ENCODE data around the gene OR8B12.

OR8B12 gene

GRCh38 chr11:124543554-124543953, at the start of gene OR8B12:
Gene OR8B12, minus strand, starts transcription at chr11:124543654. Its CDS starts 0 bp downstream, at chr11:124543654.
- H3K4me3 ChIP-seq (ENCODE audit: low read length) = no peak within 1 kb of the TSS
- no peak within 1 kb of the TSS for H3K9ac ChIP-seq (ENCODE audit: low read length)
- H3K4me1 ChIP-seq (ENCODE audit: control insufficient read depth, insufficient read depth, low read length) = no peaks in the 10 kb centered on the region
- no peak within 1 kb of the TSS for H3K27ac ChIP-seq (ENCODE audit: low read depth, low read length)
- H3K27me3 ChIP-seq (ENCODE audit: control insufficient read depth, insufficient read depth, low read length) = no peaks in the 10 kb centered on the region
- H3K36me3 ChIP-seq (ENCODE audit: control insufficient read depth, insufficient read depth, low read length) = no peaks in the 10 kb centered on the region

GRCh38 chr11:124592627-124593026, 49.2 kb upstream of the OR8B12 start:
- Histone ChIP-seq H3K4me3 (ENCODE audit: low read length) (no peak overlapping the region), H3K36me3 (ENCODE audit: control insufficient read depth, insufficient read depth, low read length) (no peaks in the 10 kb centered on the region), H3K27me3 (ENCODE audit: control insufficient read depth, insufficient read depth, low read length) (no peaks in the 10 kb centered on the region), H3K9ac (ENCODE audit: low read length) (no peak overlapping the region), H3K4me1 (ENCODE audit: control insufficient read depth, insufficient read depth, low read length) (no peaks in the 10 kb centered on the region), H3K27ac (ENCODE audit: low read depth, low read length) (no peak overlapping the region)

GRCh38 chr11:124591430-124591829, 48.0 kb upstream of the OR8B12 start:
- H3K36me3 ChIP-seq (ENCODE audit: control insufficient read depth, insufficient read depth, low read length) = no peaks in the 10 kb centered on the region

GRCh38 chr11:124586238-124586860, 42.9 kb upstream of the OR8B12 start:
- Histone ChIP-seq H3K36me3 (ENCODE audit: control insufficient read depth, insufficient read depth, low read length) (no peaks in the 10 kb centered on the region), H3K27ac (ENCODE audit: low read depth, low read length) (no peak overlapping the region), H3K4me3 (ENCODE audit: low read length) (no peak overlapping the region), H3K27me3 (ENCODE audit: control insufficient read depth, insufficient read depth, low read length) (no peaks in the 10 kb centered on the region), H3K9ac (ENCODE audit: low read length) (no peak overlapping the region), H3K4me1 (ENCODE audit: control insufficient read depth, insufficient read depth, low read length) (no peaks in the 10 kb centered on the region)

More at GRCh38 chr11:124591430-124591829, 48.0 kb upstream of the OR8B12 start:
- Histone ChIP-seq H3K4me3 (ENCODE audit: low read length) (no peak overlapping the region), H3K9ac (ENCODE audit: low read length) (no peak overlapping the region), H3K27me3 (ENCODE audit: control insufficient read depth, insufficient read depth, low read length) (no peaks in the 10 kb centered on the region), H3K4me1 (ENCODE audit: control insufficient read depth, insufficient read depth, low read length) (no peaks in the 10 kb centered on the region), H3K27ac (ENCODE audit: low read depth, low read length) (no peak overlapping the region)

- Histone ChIP-seq H3K27ac (ENCODE audit: low read depth, low read length) (no peak overlapping the region), H3K27me3 (ENCODE audit: control insufficient read depth, insufficient read depth, low read length) (no peaks in the 10 kb centered on the region), H3K36me3 (ENCODE audit: control insufficient read depth, insufficient read depth, low read length) (no peaks in the 10 kb centered on the region), H3K4me3 (ENCODE audit: low read length) (no peak overlapping the region), H3K9ac (ENCODE audit: low read length) (no peak overlapping the region), H3K4me1 (ENCODE audit: control insufficient read depth, insufficient read depth, low read length) (no peaks in the 10 kb centered on the region)
Observed at GRCh38 chr11:124584681-124585372, 41.4 kb upstream of the OR8B12 start.

GRCh38 chr11:124583781-124584180, 40.3 kb upstream of the OR8B12 start:
- Histone ChIP-seq H3K27me3 (ENCODE audit: control insufficient read depth, insufficient read depth, low read length) (no peaks in the 10 kb centered on the region), H3K27ac (ENCODE audit: low read depth, low read length) (no peak overlapping the region), H3K9ac (ENCODE audit: low read length) (no peak overlapping the region), H3K4me1 (ENCODE audit: control insufficient read depth, insufficient read depth, low read length) (no peaks in the 10 kb centered on the region), H3K36me3 (ENCODE audit: control insufficient read depth, insufficient read depth, low read length) (no peaks in the 10 kb centered on the region), H3K4me3 (ENCODE audit: low read length) (no peak overlapping the region)

- no peaks in the 10 kb centered on the region for H3K4me1 ChIP-seq (ENCODE audit: control insufficient read depth, insufficient read depth, low read length)
- H3K27me3 ChIP-seq (ENCODE audit: control insufficient read depth, insufficient read depth, low read length) = no peaks in the 10 kb centered on the region
- H3K36me3 ChIP-seq (ENCODE audit: control insufficient read depth, insufficient read depth, low read length) = no peaks in the 10 kb centered on the region
- H3K27ac ChIP-seq (ENCODE audit: low read depth, low read length) = no peak overlapping the region
- H3K4me3 ChIP-seq (ENCODE audit: low read length) = no peak overlapping the region
- no peak overlapping the region for H3K9ac ChIP-seq (ENCODE audit: low read length)
Observed at GRCh38 chr11:124582565-124582964, 39.1 kb upstream of the OR8B12 start.

- no peak overlapping the region for H3K4me3 ChIP-seq (ENCODE audit: low read length)
- no peaks in the 10 kb centered on the region for H3K36me3 ChIP-seq (ENCODE audit: control insufficient read depth, insufficient read depth, low read length)
- H3K9ac ChIP-seq (ENCODE audit: low read length) = no peak overlapping the region
- H3K27me3 ChIP-seq (ENCODE audit: control insufficient read depth, insufficient read depth, low read length) = no peaks in the 10 kb centered on the region
- H3K4me1 ChIP-seq (ENCODE audit: control insufficient read depth, insufficient read depth, low read length) = no peaks in the 10 kb centered on the region
- H3K27ac ChIP-seq (ENCODE audit: low read depth, low read length) = no peak overlapping the region
Observed at GRCh38 chr11:124581817-124582216, 38.4 kb upstream of the OR8B12 start.

- H3K4me3 ChIP-seq (ENCODE audit: low read length) = no peak overlapping the region
- H3K36me3 ChIP-seq (ENCODE audit: control insufficient read depth, insufficient read depth, low read length) = no peaks in the 10 kb centered on the region
- H3K9ac ChIP-seq (ENCODE audit: low read length) = no peak overlapping the region
- H3K4me1 ChIP-seq (ENCODE audit: control insufficient read depth, insufficient read depth, low read length) = no peaks in the 10 kb centered on the region
- H3K27me3 ChIP-seq (ENCODE audit: control insufficient read depth, insufficient read depth, low read length) = no peaks in the 10 kb centered on the region
- H3K27ac ChIP-seq (ENCODE audit: low read depth, low read length) = no peak overlapping the region
Observed at GRCh38 chr11:124578761-124579160, 35.3 kb upstream of the OR8B12 start.

- no peaks in the 10 kb centered on the region for H3K36me3 ChIP-seq (ENCODE audit: control insufficient read depth, insufficient read depth, low read length)
- H3K4me3 ChIP-seq (ENCODE audit: low read length) = no peak overlapping the region
- no peak overlapping the region for H3K27ac ChIP-seq (ENCODE audit: low read depth, low read length)
- no peaks in the 10 kb centered on the region for H3K4me1 ChIP-seq (ENCODE audit: control insufficient read depth, insufficient read depth, low read length)
- H3K27me3 ChIP-seq (ENCODE audit: control insufficient read depth, insufficient read depth, low read length) = no peaks in the 10 kb centered on the region
- no peak overlapping the region for H3K9ac ChIP-seq (ENCODE audit: low read length)
Observed at GRCh38 chr11:124577716-124578427, 34.4 kb upstream of the OR8B12 start.

GRCh38 chr11:124570160-124570559, 26.7 kb upstream of the OR8B12 start:
- Histone ChIP-seq H3K9ac (ENCODE audit: low read length) (no peak overlapping the region), H3K4me1 (ENCODE audit: control insufficient read depth, insufficient read depth, low read length) (no peaks in the 10 kb centered on the region), H3K27ac (ENCODE audit: low read depth, low read length) (no peak overlapping the region), H3K27me3 (ENCODE audit: control insufficient read depth, insufficient read depth, low read length) (no peaks in the 10 kb centered on the region), H3K4me3 (ENCODE audit: low read length) (no peak overlapping the region), H3K36me3 (ENCODE audit: control insufficient read depth, insufficient read depth, low read length) (no peaks in the 10 kb centered on the region)

- Histone ChIP-seq H3K9ac (ENCODE audit: low read length) (no peak within 1 kb of the TSS), H3K27ac (ENCODE audit: low read depth, low read length) (no peak within 1 kb of the TSS), H3K4me1 (ENCODE audit: control insufficient read depth, insufficient read depth, low read length) (no peaks in the 10 kb centered on the region), H3K36me3 (ENCODE audit: control insufficient read depth, insufficient read depth, low read length) (no peaks in the 10 kb centered on the region), H3K27me3 (ENCODE audit: control insufficient read depth, insufficient read depth, low read length) (no peaks in the 10 kb centered on the region), H3K4me3 (ENCODE audit: low read length) (no peak within 1 kb of the TSS)
Observed at GRCh38 chr11:124569697-124570096, 26.2 kb upstream of the OR8B12 start, which contains the start of gene OR8A1. Gene OR8A1, plus strand, starts transcription at chr11:124569997. Its CDS starts 123 bp downstream, at chr11:124570120.
